Renal pelvis (tissue), 4 donors: ENCODE measurements around the gene PDE6A. TPM values are rescaled to one million over a fixed set of nuclear protein-coding genes. Genes with fewer than 3 reads are reported as not detected.
"Not testable (repeated sequence)": the region's sequence is repeated elsewhere in the genome, so short reads cannot be mapped to it uniquely, and the experiment has no call there.

ENCODE experiments used
- DNase-seq: peaks from one replicate; pipeline ENCODE4 v3.0.0-alpha.2; 2013
- polyA plus RNA-seq, 3 donors: library from polyadenylated mRNA; unstranded; fragments of 120-200 nt; gene quantifications; one replicate each; pipeline ENCODE4 v1.2.1, GENCODE V29; 2013; ENCODE audit not compliant: insufficient read length in 3 of 3

Gene PDE6A
- polyA plus RNA-seq, 3 donors: 0.09 to 0.28 (median 0.14) TPM

DNA sequence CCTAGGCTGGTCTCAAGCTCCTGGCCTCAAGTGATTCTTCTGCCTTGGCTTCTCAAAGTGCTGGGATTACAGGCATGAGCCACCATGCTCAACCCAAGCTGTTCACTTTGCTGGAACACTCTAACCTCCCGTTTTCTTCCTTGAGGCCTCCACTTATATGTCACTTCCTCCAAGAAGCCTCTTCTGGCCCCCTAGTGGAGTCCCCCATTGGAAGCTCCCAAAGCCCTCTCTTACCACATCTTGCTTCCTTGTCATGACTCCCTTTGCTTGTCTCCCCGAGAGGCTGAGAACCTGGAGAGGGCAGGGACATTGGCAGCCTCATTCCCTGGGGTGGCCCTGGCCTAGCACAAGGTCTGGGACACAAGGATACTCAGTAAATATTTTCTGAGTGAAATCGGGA is 80.8 kb downstream of the PDE6A start:
- DNase-seq: no peak

DNA sequence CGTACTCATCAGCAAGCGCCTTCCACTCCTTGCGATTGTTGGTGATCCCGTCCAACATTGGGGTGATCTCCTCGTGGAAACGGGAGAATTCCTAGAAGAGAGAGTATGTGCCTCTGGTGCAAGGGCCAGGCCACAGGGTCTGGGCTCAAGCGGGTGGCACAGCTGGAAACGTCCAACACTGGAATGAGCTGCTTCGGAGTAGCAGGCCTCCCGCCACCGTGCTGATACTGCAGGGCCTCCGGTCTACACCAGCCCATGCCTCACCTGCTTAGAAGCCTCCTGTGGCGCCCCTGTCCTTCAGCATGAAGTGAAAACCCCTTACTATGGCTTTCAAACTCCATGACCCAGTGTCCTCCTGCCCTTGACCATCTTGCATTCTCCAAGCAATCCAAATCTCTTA is 81.4 kb downstream of the PDE6A start:
- no peak for DNase-seq

DNA sequence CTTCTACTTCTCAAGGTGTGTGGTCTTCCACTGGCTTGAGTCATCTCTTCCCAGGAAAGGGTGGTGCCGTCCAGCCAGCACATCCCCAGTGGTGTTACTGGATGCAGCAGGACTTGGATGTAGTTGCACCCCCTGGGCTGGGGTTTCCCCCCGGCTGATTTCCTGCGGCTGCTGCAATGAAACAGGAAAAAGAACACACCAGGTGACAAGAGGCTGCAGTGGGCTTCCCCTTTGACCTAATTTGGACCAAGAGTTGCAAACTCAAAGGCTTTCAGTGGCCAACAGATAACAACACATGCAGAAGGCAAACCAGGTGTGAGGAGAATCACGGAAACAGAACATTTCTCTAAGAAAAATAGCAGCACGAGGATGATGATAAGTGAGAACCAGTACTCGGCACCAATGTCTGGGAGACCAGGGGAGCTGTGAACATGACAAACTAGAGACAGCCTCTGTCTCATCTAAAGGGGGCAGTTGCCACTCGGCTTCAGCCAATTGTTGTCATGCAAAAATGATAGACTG is 83.7 kb downstream of the PDE6A start:
- no peak for DNase-seq

DNA sequence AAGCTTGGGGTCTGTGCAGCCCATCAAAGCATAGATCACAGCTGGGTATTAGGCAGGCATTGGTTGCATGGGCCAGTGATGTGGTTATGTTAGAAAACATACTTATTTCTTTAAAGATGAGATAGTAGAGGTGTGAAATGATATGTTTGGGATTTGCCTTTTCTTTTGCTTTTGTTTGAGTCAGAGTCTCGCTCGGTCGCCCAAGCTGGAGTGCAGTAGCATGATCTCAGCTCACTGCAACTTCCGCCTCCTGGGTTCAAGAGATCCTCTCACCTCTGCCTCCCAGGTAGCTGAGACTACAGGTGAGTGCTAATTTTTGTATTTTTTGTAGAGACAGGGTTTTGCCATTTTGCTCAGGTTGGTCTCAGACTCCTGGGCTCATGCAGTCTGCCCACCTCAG is 84.8 kb downstream of the PDE6A start:
- no peak for DNase-seq

DNA sequence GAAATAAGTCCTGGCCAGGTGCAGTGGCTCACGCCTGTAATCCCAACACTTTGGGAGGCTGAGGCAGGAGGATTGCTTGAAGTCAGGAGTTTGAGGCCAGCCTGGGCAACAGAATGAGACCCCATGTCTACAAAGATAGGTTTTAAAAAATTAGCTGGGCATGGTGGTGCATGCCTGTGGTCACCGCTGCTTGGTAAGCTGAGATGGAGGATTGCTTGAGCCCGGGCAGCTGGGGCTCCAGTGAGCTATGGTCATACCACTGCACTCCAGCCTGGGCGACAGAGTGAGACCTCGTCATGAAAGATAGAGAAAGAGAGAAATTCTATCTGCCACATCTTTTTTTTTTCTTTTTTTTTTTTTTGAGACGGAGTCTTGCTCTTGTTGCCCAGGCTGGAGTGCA is 86.1 kb downstream of the PDE6A start:
- DNase-seq: not testable (repeated sequence)

DNA sequence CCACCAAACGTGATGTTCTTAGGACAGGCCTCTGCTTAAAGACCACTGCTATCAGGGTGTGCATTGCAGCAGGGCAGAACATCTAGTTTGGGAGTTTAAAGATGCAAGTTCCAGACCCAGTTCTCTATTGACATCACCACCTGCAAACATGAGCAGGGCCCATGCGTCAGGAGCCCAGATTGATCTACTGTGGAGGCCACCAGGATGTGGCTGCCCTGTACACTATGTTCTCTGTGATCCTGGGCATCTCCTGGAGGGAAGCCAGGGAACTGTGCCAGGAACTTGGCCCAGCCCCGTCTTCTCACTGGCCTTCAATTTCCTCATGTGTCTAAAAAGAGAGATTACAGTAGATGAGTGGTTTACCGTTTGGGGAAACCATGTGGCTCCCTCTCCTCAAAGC is 87.1 kb downstream of the PDE6A start:
- no peak for DNase-seq

DNA sequence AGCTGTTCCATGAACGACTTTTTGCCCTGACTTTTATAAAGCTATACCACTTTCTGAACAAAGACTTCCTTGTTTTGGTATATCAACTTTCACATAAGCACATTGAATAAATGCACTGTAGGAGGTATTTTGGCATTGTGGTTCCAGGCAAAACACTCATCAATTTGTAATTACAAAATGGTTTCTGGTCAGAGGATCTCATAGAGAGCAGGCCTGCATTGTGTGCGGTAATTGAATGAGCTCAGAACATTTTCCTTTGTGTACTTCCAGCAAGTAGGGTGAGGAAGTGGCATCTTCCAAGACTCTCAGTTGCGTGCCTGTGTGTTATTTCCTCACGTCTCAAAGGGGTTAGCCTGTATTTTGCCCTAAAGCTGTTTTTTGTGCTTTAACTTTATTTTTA is 89.2 kb downstream of the PDE6A start:
- DNase-seq: no peak

DNA sequence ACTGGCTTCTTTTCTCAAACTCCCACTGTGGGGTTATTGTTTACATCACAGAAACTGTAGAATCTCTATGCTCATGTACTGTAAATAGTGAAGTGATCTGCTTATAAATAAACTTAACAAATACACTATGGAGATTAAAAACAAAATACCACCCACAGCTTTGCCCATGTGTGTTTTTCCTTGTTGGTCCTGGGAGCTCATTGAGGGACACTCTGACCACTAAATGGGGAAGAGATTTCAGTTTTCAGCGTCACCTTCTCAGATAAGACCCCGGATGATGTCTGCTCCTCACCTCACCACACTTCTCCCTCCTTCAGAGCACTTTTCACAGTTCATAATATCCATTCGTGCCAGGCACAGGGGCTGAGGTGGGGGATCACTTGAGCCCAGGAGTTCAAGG is 89.7 kb downstream of the PDE6A start:
- no peak for DNase-seq

DNA sequence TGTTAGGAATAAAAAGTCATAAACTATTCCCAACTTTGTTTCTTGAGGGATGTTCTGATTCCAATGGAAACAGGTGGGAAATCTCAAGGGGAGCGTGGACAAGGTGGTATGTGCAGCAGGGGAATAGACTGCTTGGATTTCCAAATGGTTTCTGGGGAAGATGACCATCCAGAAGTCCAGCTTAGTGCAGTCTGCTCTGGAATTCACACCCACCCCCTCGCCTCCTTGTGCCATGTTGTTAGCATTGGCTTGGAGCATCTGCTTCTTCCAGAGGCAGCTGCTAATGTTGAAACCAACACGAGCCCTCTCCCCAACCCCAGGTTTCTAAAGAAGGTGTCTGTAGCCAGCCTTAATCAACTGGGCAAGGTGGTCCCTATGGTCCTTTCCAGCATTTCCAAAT is 90.9 kb downstream of the PDE6A start:
- DNase-seq: no peak

DNA sequence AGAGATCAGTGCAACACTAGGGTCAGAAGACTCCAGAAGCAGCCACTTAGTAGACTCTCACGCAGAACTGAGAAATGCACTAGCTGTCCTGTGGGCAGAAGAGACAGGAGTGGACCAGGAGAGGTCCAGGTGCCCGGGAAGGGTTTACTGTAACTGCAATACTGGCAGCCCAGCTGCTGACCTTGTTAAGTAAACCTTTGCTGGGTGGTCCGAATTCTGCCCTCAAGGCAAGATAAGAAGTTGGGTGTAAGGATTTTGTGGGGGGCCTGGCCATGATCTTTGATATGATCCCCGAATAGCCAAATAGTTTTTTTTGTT is 91.3 kb downstream of the PDE6A start:
- DNase-seq: no peak

DNA sequence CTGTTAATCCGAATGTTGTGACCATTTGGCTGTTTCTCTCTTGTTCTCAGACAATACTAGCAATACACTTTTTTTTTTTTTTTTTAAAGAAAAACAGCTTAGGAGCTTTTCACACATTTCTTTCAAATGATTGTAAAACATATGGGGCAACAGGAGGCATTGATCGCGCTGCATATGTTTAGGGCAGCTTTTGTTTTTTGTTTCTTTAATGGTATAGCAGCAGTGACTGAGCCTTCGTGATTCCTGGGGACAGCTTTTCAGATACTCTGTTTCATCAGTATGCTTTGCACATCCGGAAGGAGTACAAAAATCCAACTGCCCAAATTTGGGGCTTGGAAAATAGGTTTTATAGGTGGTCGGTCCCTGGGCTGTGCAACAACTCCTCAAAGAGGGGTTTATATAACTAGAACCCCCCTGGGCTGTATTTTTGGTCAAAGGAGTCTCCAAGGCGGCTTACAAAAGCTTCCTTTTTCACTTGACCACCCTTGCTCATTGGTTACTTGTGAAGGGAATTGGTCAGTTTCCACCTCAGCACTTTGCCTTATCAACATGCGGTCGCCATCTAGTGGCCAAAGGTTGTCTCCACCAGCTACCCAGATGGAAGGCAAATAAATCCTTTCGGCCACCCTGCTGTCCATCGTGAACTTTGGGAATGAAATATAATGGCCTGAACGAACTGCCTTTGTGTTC is 91.8 kb downstream of the PDE6A start:
- DNase-seq: peak; percentile 65

DNA sequence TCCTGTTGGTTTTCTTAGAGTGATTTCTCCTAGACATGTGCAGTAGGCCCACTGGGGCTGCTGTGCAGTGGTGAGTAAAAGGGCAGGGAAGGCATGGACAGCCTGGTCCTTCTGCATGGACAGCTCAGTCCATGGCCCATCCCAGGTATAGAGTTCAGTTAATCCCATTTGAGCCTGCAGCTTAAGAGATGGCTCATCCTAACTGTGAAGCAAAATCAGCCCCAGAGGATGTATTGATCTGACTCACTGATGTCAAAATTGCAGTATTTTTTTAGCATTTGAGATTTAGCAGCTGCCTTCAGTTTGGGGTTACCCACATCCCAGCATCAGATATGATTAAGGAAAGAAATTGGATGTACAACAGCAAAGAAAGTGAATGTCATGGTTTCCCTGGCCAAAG is 93.4 kb downstream of the PDE6A start:
- no peak for DNase-seq

DNA sequence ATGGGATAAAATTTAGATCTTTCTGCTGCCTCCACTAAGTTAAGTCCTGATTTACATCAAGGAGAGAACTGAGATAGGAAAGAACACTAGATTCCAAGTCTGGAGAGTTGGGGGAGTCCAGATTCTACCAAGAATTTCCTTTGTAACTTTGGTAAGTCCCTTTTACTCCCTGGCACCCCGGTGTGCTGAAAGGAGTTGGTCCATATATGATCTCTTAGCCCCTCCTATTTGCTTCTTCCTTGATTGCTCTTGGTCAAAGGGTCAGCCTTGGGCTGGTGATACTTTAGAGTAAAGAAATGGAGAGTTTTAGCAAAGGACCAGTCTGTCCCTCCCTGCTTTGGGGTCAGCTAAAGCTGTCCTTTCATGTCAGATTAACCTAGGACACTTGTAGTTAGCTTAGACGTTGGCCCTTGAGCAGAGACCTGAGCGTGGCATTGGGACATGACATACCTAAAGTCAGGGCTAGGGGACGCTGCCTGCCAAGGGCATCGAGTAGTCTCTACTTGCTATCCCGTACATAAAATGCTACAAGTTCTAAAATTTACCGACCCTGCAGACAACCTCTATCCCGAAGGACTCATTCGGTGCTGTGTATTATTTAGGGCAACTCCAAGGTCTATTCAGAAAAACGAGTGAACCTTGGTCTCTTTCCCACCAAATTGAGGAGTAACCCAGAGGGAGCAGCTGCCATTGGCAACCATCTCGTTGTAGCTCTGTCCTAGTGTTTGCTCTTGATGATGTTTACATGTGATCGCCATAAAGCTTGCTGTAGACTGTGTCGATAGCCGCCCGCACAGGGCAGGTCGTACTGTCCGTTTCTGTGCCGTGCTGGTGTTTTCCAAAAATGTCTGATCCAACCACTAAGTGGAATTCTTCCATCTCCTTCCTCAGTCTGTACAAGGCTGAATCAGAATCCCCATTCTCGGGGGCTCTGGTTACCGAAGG is 94.4 kb downstream of the PDE6A start:
- DNase-seq: no peak

DNA sequence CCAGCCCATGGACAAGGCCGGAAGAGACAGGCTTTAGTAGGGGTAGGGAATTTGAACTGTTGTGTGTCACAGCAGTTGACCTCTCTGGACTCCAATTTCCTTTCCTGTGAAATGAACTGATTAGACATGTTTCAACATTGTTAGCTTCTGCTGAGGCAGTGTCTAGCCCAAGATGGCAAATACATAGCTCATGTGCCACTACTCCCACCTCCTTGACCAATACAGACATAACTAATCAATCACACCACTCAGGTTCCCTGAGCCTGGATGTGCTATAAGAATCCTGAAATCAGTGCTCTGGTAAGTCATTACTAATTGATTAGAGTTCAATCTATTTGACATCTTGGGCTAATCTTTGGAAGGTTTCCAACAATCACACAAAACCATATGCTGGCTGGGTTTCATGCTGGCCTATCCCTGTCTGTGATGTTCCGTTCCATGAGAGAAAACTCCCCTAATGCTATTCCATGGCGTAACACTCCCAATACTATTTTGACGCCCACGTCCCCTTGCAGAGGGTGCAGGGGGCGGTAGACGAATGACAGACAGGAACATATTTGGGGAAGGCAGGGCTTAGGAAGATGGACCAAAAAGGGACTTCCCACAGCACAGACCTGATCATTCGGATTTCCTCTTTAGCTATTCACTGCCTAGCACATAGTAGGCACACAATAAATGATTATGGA is 95.2 kb downstream of the PDE6A start:
- DNase-seq: no peak

DNA sequence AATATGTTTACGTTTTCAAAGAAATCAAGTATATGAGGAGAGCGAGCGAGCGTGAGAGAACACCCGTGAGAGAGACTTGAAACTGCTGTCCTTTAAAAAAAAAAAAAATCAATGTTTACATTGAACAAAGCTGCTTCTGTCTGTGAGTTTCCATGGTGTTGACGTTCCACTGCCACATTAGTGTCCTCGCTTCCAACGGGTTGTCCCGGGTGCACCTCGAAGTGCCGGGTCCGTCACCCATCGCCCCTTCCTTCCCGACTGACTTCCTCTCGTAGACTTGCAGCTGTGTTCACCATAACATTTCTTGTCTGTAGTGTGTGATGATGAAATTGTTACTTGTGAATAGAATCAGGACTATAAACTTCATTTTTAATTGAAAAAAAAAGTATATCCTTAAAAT is 97.0 kb downstream of the PDE6A start:
- DNase-seq: no peak

DNA sequence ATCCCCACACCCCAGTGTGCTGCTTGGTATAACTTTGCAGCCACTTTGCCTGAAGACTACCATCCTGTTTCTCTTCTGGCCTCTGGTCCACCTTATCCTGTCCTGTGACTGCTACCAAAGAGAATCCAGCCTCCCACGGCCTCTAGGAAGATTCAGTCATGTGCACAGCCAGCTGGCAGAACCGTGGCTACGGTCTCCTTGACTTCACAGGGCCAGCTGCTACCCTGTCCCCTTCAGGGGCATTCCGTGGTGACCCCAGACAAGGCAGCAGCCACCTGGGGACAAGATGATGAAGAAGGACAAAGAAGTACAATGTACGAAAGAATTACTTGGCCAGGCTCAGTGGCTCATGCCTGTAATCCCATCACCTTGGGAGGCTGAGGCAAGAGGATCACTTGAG is 98.6 kb downstream of the PDE6A start:
- DNase-seq: no peak

DNA sequence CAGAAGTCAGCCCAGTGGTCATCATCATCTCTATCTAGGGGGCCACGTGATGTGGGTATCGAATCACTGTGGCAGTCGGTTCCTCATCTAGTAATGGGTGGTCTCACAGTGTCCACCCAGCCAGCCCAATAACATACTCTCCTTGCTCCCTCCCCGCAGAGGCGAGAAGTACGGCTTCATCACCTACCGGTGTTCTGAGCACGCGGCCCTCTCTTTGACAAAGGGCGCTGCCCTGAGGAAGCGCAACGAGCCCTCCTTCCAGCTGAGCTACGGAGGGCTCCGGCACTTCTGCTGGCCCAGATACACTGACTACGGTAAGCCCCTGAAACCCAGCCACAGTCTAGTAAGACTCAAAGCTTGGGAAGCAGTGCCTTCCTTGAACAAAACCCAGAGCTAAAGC is 99.0 kb downstream of the PDE6A start:
- no peak for DNase-seq

DNA sequence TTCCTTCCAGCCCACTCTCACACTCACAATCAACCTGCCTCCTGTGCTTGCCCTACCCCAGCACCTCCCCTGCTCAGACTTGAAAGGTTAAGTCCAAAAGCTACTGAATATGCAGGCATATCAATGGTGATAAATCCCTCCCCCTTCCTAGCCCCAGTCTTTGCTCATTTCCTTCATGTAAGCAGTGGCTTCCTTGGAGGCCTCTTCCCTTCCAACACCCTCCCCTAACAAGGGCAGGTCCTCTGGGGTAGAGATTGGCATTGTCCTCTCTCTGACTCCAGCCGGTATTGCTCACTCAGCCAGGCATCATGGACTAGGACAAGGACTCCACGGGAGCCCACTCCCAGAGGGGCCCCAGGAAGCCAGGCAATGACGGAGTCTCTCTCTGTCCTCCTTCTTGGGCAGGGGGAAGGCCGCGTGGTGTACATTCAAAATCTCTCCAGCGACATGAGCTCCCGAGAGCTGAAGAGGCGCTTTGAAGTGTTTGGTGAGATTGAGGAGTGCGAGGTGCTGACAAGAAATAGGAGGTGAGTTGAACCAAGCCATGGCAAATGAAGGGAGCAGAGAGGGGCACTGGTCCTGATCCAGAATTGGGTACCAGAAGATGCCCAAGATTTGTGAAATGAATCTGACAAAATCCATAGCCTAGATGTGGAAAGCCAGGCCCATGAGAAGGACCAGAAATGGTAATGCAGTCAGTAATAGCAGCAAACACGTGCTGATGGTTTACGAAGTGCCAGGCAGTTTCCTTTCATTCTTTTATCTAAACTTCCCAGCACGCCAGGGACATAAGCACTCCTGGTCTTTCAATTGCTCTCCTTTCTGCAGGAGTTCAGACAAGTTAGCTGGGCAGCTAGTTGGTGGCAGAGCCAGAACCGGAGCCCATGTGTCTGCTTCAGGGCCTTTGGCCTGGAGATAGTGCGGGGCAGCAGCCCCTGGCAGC is 102.5 kb downstream of the PDE6A start:
- no peak for DNase-seq

DNA sequence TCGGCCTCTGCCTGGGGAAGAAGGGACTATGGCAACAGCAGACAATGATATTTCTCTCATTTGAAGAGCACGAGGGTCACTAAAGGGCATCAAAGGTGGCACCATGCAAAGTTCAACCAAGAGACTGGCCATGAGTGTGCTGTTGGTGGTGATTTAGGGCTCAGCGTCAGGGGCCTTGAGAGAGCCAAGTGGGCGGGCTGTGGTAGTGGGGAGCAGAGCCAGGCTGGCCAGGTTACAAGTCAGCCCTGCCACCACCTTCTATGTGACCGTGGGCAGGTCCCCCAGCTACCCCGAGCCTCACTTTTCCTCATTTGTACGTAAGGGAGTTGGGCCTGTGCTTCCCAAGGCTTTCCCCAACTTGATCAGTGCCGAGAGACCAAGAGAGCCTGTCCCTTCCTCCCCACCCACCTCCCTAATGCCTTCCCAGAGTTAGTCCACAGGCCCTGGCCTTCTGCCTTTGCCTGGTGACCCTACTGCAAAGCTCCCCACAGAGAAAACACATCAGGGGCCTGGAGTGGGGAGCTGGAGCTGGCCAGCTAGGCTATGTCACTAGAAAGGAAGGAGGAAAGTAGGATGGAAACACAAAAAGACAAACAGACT is 104.3 kb downstream of the PDE6A start:
- DNase-seq: no peak

DNA sequence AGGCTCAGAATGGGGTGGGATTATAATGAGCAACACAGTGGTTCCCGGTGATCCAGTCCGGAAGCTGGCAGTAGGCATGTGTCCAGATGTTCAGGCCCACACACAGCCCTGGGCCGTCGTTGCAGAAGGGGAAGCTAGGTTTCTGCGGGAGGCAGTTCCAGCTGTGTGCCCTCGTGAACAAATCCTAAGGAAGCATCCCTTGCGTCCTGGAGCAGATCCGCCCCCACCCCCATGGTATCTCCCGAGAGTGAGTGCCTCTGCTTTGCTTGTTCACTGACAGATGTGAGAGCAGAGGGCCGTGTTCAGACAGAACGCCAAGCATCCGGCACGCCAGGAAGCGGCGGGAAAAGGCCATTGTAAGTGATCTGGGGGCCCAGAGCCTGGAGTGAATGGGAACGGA is 104.8 kb downstream of the PDE6A start:
- DNase-seq: no peak
